Effector memory CD8-positive, alpha-beta T cell (primary cell): ENCODE data around the gene PDIA2.
"Not testable (repeated sequence)": the region's sequence is repeated elsewhere in the genome, so short reads cannot be mapped to it uniquely, and the experiment has no call there.

Source experiments
- ATAC-seq: fragments of 150-1000 bp; cut with Tn5 transposase; replicated peaks from 2 replicates; pipeline ENCODE4 v1.10.0; 2021; ENCODE audit warnings: mild to moderate bottlenecking, moderate library complexity
- DNase-seq, 3 experiments: peaks; one replicate each; pipeline ENCODE4 v3.0.0; 2021
- H3K27ac Mint-ChIP-seq, 2 donors: one replicate each; pipeline ENCODE4 v1.8.0; 2022; ENCODE audit warnings: mild to moderate bottlenecking in 2 of 2, mixed read lengths in 2 of 2, moderate library complexity in 2 of 2
- H3K27me3 Mint-ChIP-seq, 2 donors: one replicate each; pipeline ENCODE4 v1.8.0; 2022; ENCODE audit warnings: mixed read lengths in 2 of 2
- H3K36me3 Mint-ChIP-seq: one replicate; pipeline ENCODE4 v1.8.0; 2022; ENCODE audit warnings: mild to moderate bottlenecking, moderate library complexity, mixed read lengths; ENCODE audit not compliant: insufficient read depth
- H3K4me1 Mint-ChIP-seq, 2 donors: one replicate each; pipeline ENCODE4 v1.8.0; 2022; ENCODE audit warnings: low read depth in 2 of 2, mixed read lengths in 2 of 2
- H3K4me3 Mint-ChIP-seq, 2 donors: one replicate each; pipeline ENCODE4 v1.8.0; 2022; ENCODE audit warnings: mild to moderate bottlenecking in 2 of 2, mixed read lengths in 2 of 2, moderate library complexity in 2 of 2
- H3K9me3 Mint-ChIP-seq, 2 donors: one replicate each; pipeline ENCODE4 v1.8.0; 2022; ENCODE audit warnings: mixed read lengths in 2 of 2

PDIA2 gene

GRCh38 chr16:325375-326145 is 42.6 kb downstream of the PDIA2 start:
- peak overlapping the region; percentile 89 to 93 for H3K27ac Mint-ChIP-seq
- H3K4me3 Mint-ChIP-seq, result peak overlapping the region; percentile 74 to 80
- H3K4me1 Mint-ChIP-seq, result peaks cover 55 to 57% of the 10 kb centered on the region in 2 donors
- no peak for ATAC-seq
- no peaks in the 10 kb centered on the region for H3K9me3 Mint-ChIP-seq
- H3K27me3 Mint-ChIP-seq, result no peaks in the 10 kb centered on the region
- DNase-seq, result no peak
- peaks cover 60% of the 10 kb centered on the region for H3K36me3 Mint-ChIP-seq

GRCh38 chr16:330741-331140 is 47.8 kb downstream of the PDIA2 start:
- peaks cover 45% of the 10 kb centered on the region for H3K36me3 Mint-ChIP-seq
- ATAC-seq, result no peak
- H3K9me3 Mint-ChIP-seq, result no peaks in the 10 kb centered on the region
- peak overlapping the region in 1 of 2 donors; percentile 60 for H3K27ac Mint-ChIP-seq
- peaks cover 57 to 58% of the 10 kb centered on the region in 2 donors for H3K4me1 Mint-ChIP-seq
- H3K4me3 Mint-ChIP-seq, result no peak overlapping the region
- H3K27me3 Mint-ChIP-seq, result no peaks in the 10 kb centered on the region
- DNase-seq, result no peak

GRCh38 chr16:331181-331814 is 48.3 kb downstream of the PDIA2 start:
- H3K4me1 Mint-ChIP-seq, result peaks cover 59 to 60% of the 10 kb centered on the region in 2 donors
- peak overlapping the region in 1 of 2 donors; percentile 17 for H3K27ac Mint-ChIP-seq
- not testable (repeated sequence) for H3K9me3 Mint-ChIP-seq, H3K4me3 Mint-ChIP-seq, H3K27me3 Mint-ChIP-seq, DNase-seq, ATAC-seq
- peaks cover 47% of the 10 kb centered on the region for H3K36me3 Mint-ChIP-seq

GRCh38 chr16:333406-334094 is 50.6 kb downstream of the PDIA2 start:
- peaks cover 51 to 59% of the 10 kb centered on the region in 2 donors for H3K4me1 Mint-ChIP-seq

GRCh38 chr16:334164-334832 is 51.3 kb downstream of the PDIA2 start:
- H3K9me3 Mint-ChIP-seq, DNase-seq, H3K27me3 Mint-ChIP-seq, ATAC-seq: not testable (repeated sequence)
- H3K4me1 Mint-ChIP-seq, result peaks cover 54 to 59% of the 10 kb centered on the region in 2 donors
- peak overlapping the region; percentile 4 to 18 for H3K4me3 Mint-ChIP-seq
- peaks cover 28% of the 10 kb centered on the region for H3K36me3 Mint-ChIP-seq
- peak overlapping the region; percentile 35 to 56 for H3K27ac Mint-ChIP-seq

More at GRCh38 chr16:333406-334094, 50.6 kb downstream of the PDIA2 start:
- Mint-ChIP-seq H3K36me3 (peaks cover 32% of the 10 kb centered on the region), H3K9me3 (no peaks in the 10 kb centered on the region), H3K4me3 (peak overlapping the region in 1 of 2 donors; percentile 4), H3K27me3 (no peaks in the 10 kb centered on the region), H3K27ac (peak overlapping the region; percentile 35 to 56)
- no peak for DNase-seq
- no peak for ATAC-seq

GRCh38 chr16:334861-335632 is 52.1 kb downstream of the PDIA2 start:
- peaks cover 23% of the 10 kb centered on the region for H3K36me3 Mint-ChIP-seq
- H3K9me3 Mint-ChIP-seq, DNase-seq, ATAC-seq, H3K27me3 Mint-ChIP-seq: not testable (repeated sequence)
- peak overlapping the region; percentile 56 to 62 for H3K27ac Mint-ChIP-seq
- H3K4me3 Mint-ChIP-seq, result peak overlapping the region; percentile 4 to 18
- peaks cover 57 to 62% of the 10 kb centered on the region in 2 donors for H3K4me1 Mint-ChIP-seq

GRCh38 chr16:336269-336668 is 53.3 kb downstream of the PDIA2 start:
- ATAC-seq (no peak), DNase-seq (no peak)
- no peaks in the 10 kb centered on the region for H3K27me3 Mint-ChIP-seq
- peak overlapping the region; percentile 54 to 82 for H3K27ac Mint-ChIP-seq
- H3K9me3 Mint-ChIP-seq, result no peaks in the 10 kb centered on the region
- peaks cover 50 to 60% of the 10 kb centered on the region in 2 donors for H3K4me1 Mint-ChIP-seq
- H3K4me3 Mint-ChIP-seq, result peak overlapping the region; percentile 40 to 43
- H3K36me3 Mint-ChIP-seq, result peaks cover 22% of the 10 kb centered on the region
